H9 (cell line): ENCODE data around the gene AP1AR. TPM values are rescaled to one million over a fixed set of nuclear protein-coding genes. Genes with fewer than 3 reads are reported as not detected.

Experiments used
- DNase-seq: peaks from one replicate; pipeline ENCODE4 v3.0.0-alpha.2; 2017
- H2AFZ ChIP-seq: one replicate; pipeline ENCODE4 v1.6.1; 2013; ENCODE audit warnings: mild to moderate bottlenecking, low read length, control low read depth, moderate library complexity
- H2AK5ac ChIP-seq: 2 replicates; pipeline ENCODE4 v1.6.1; 2013; ENCODE audit warnings: low read length, control low read depth, mixed read lengths; ENCODE audit not compliant: insufficient read length
- H2BK120ac ChIP-seq: one replicate; pipeline ENCODE4 v1.6.1; 2013; ENCODE audit warnings: low read depth, mild to moderate bottlenecking, low read length, control low read depth, inconsistent platforms; ENCODE audit not compliant: poor library complexity, severe bottlenecking
- H2BK12ac ChIP-seq: 2 replicates; pipeline ENCODE4 v1.6.1; 2013; ENCODE audit warnings: low read length, control low read depth, mixed read lengths, low read depth; ENCODE audit not compliant: insufficient read length
- H2BK15ac ChIP-seq: 2 replicates; pipeline ENCODE4 v1.6.1; 2013; ENCODE audit warnings: low read depth, low read length, control low read depth
- H2BK20ac ChIP-seq: one replicate; pipeline ENCODE4 v1.6.1; 2013; ENCODE audit warnings: low read depth, mild to moderate bottlenecking, low read length, control low read depth, inconsistent platforms; ENCODE audit not compliant: poor library complexity, severe bottlenecking
- H2BK5ac ChIP-seq: 2 replicates; pipeline ENCODE4 v1.6.1; 2013; ENCODE audit warnings: low read length, control low read depth, mixed read lengths; ENCODE audit not compliant: insufficient read length
- H3K14ac ChIP-seq: 2 replicates; pipeline ENCODE4 v1.6.1; 2013; ENCODE audit warnings: low read length, control low read depth; ENCODE audit not compliant: insufficient read depth
- H3K18ac ChIP-seq: 2 replicates; pipeline ENCODE4 v1.6.1; 2013; ENCODE audit warnings: low read depth, mild to moderate bottlenecking, mixed read lengths, low read length, control low read depth; ENCODE audit not compliant: insufficient read length
- H3K23ac ChIP-seq: 2 replicates; pipeline ENCODE4 v1.6.1; 2013; ENCODE audit warnings: low read length, control low read depth, mixed read lengths, low read depth; ENCODE audit not compliant: insufficient read length
- H3K23me2 ChIP-seq: 2 replicates; pipeline ENCODE4 v1.6.1; 2013; ENCODE audit warnings: low read depth, mild to moderate bottlenecking, mixed read lengths, low read length, control low read depth; ENCODE audit not compliant: insufficient read length, poor library complexity, severe bottlenecking
- H3K27ac ChIP-seq: 2 replicates; pipeline ENCODE4 v1.5.1; 2013; ENCODE audit warnings: low read length, control low read depth, mixed read lengths, low read depth; ENCODE audit not compliant: insufficient read length
- H3K27me3 ChIP-seq: 2 replicates; pipeline ENCODE4 v1.6.1; 2013; ENCODE audit warnings: low read length, control low read depth, inconsistent platforms; ENCODE audit not compliant: insufficient read depth
- H3K4ac ChIP-seq: 2 replicates; pipeline ENCODE4 v1.6.1; 2013; ENCODE audit warnings: low read depth, mild to moderate bottlenecking, control low read depth, inconsistent platforms, low read length, moderate library complexity
- H3K4me1 ChIP-seq: 2 replicates; pipeline ENCODE4 v1.6.1; 2013; ENCODE audit warnings: low read length, control low read depth, inconsistent platforms; ENCODE audit not compliant: insufficient read depth
- H3K4me2 ChIP-seq: 2 replicates; pipeline ENCODE4 v1.6.1; 2013; ENCODE audit warnings: low read length, control low read depth, mixed read lengths; ENCODE audit not compliant: insufficient read length, insufficient read depth
- H3K56ac ChIP-seq: 2 replicates; pipeline ENCODE4 v1.6.1; 2013; ENCODE audit warnings: low read depth, mild to moderate bottlenecking, mixed read lengths, low read length, control low read depth; ENCODE audit not compliant: insufficient read length
- H3K79me1 ChIP-seq: 2 replicates; pipeline ENCODE4 v1.6.1; 2013; ENCODE audit warnings: low read depth, mild to moderate bottlenecking, moderate library complexity, low read length, control low read depth, inconsistent platforms; ENCODE audit not compliant: insufficient read depth, poor library complexity, severe bottlenecking
- H3K79me2 ChIP-seq: 2 replicates; pipeline ENCODE4 v1.6.1; 2013; ENCODE audit warnings: low read length, control low read depth, inconsistent platforms; ENCODE audit not compliant: insufficient read depth
- H3K9ac ChIP-seq: 2 replicates; pipeline ENCODE4 v1.6.1; 2013; ENCODE audit warnings: low read length, control low read depth, mixed read lengths; ENCODE audit not compliant: insufficient read length; ENCODE audit errors: extremely low read depth
- H3K9me3 ChIP-seq: one replicate; pipeline ENCODE4 v1.6.1; 2013; ENCODE audit warnings: low read depth, low read length, inconsistent platforms; ENCODE audit not compliant: control insufficient read depth
- H3T11ph ChIP-seq: one replicate; pipeline ENCODE4 v1.6.1; 2013; ENCODE audit warnings: mild to moderate bottlenecking, low read length, control low read depth, inconsistent platforms
- H4K20me1 ChIP-seq: one replicate; pipeline ENCODE4 v1.6.1; 2013; ENCODE audit not compliant: control insufficient read depth, insufficient read length, insufficient read depth
- H4K5ac ChIP-seq: 2 replicates; pipeline ENCODE4 v1.6.1; 2013; ENCODE audit warnings: low read depth, mild to moderate bottlenecking, mixed read lengths, low read length, control low read depth; ENCODE audit not compliant: insufficient read length
- H4K8ac ChIP-seq: replicated peaks from 2 replicates; pipeline ENCODE4 v1.6.1; 2013; ENCODE audit warnings: low read length, control low read depth, mixed read lengths, low read depth; ENCODE audit not compliant: insufficient read length
- H4K91ac ChIP-seq: 2 replicates; pipeline ENCODE4 v1.6.1; 2013; ENCODE audit warnings: low read depth, mild to moderate bottlenecking, moderate library complexity, mixed read lengths, low read length, control low read depth; ENCODE audit not compliant: insufficient read length
- H3K27ac Mint-ChIP-seq, 3 experiments: 2 replicates in 2 of 3; 3 replicates in 1 of 3; pipeline ENCODE4 v1.8.0; 2020 to 2021; ENCODE audit warnings: mixed read lengths in 3 of 3, mild to moderate bottlenecking in 1 of 3, moderate library complexity in 1 of 3
- H3K27me3 Mint-ChIP-seq: 2 replicates; pipeline ENCODE4 v1.8.0; 2021; ENCODE audit warnings: low read depth, mild to moderate bottlenecking, moderate library complexity, mixed read lengths
- H3K36me3 Mint-ChIP-seq, 3 experiments: 2 replicates in 2 of 3; 3 replicates in 1 of 3; pipeline ENCODE4 v1.8.0; 2020 to 2021; ENCODE audit warnings: low read depth in 3 of 3, mixed read lengths in 3 of 3; ENCODE audit not compliant: insufficient read depth in 1 of 3
- H3K4me1 Mint-ChIP-seq, 2 experiments: 2 replicates each; pipeline ENCODE4 v1.8.0; 2020; ENCODE audit warnings: mixed read lengths in 2 of 2
- H3K4me3 Mint-ChIP-seq, 2 experiments: 2 replicates in 1 of 2; 3 replicates in 1 of 2; pipeline ENCODE4 v1.8.0; 2020 to 2021; ENCODE audit warnings: mild to moderate bottlenecking in 2 of 2, mixed read lengths in 2 of 2, moderate library complexity in 1 of 2
- H3K9me3 Mint-ChIP-seq, 2 experiments: 2 replicates in 1 of 2; 3 replicates in 1 of 2; pipeline ENCODE4 v1.8.0; 2020; ENCODE audit warnings: mild to moderate bottlenecking in 2 of 2, mixed read lengths in 2 of 2, moderate library complexity in 1 of 2
- CTCF ChIP-seq: fragments of 200-600 bp; sonication (generic); conservative IDR thresholded peaks from 3 replicates; pipeline ENCODE4 v1.8.0; 2021; ENCODE audit warnings: antibody characterized with exemption, mild to moderate bottlenecking
- WGBS: extraction: QIAGEN DNeasy Blood & Tissue Kit; methylation state at CpG from one replicate; pipeline ENCODE4 v1.1.7; 2013; ENCODE audit warnings: missing lambda C conversion rate, low lambda C conversion rate, mixed read lengths; ENCODE audit not compliant: insufficient read length; ENCODE audit errors: extremely low coverage; 5-methylcytosine and 5-hydroxymethylcytosine counted together
- total RNA-seq: library from RNA; stranded (reverse); gene quantifications from 2 replicates; pipeline ENCODE4 v1.2.1, GENCODE V29; 2021

Gene AP1AR
- total RNA-seq, 1 experiment from 2014 or later, result 24.2 TPM

DNA sequence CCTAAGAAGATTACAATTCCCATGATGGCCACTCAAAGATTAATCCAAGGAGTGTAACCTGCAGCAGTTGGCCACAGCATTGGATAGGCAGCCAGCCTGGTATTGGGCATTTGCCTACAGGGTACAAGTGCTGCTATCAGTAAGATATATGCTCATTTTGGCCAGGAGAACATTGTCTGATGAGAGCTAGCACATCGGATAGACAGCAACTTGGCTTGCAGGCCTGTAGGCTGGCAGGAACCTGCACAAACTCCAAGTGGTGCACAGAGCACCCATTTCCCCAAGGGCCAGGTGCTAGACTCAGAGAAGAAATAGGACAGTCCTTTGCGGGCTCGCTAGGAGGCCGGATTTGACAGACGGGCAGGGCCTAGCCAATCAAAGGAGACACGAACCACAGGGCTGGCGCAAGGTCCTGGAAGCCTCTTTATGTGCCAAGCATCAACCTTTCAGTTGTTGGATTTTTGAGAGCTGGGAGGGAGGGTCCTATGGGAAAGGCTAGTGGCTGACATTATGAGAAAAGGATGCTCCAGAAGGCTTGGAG is 11.7 kb upstream of the AP1AR start:
- H3K23ac ChIP-seq, result no peak overlapping the region
- no peaks in the 10 kb centered on the region for H3K4me1 ChIP-seq
- WGBS, result no CpG with 5 or more reads among the region's 7 CpGs

More for the DNA sequence above, 11.7 kb upstream of the AP1AR start:
- no peaks in the 10 kb centered on the region for H3K23me2 ChIP-seq
- H3K56ac ChIP-seq, result no peak overlapping the region
- peaks cover 9 to 12% of the 10 kb centered on the region in 2 experiments; a peak in 3 of 5 replicates for H3K9me3 Mint-ChIP-seq
- H2AFZ ChIP-seq, result no peak overlapping the region
- H2AK5ac ChIP-seq, result no peak overlapping the region
- H4K91ac ChIP-seq, result no peak overlapping the region
- H2BK12ac ChIP-seq, result no peak overlapping the region
- H3K27ac ChIP-seq, result no peak overlapping the region
- no peak overlapping the region for H3K14ac ChIP-seq
- H3K18ac ChIP-seq, result no peak overlapping the region
- DNase-seq, result no peak
- no peaks in the 10 kb centered on the region; the same call in 1 of the 2 replicates for H3K27me3 Mint-ChIP-seq
- peaks cover 0 to 6% (median 5%) of the 10 kb centered on the region in 3 experiments; a peak in 4 of 7 replicates for H3K36me3 Mint-ChIP-seq
- no peak overlapping the region for H2BK20ac ChIP-seq
- H3K79me1 ChIP-seq, result no peaks in the 10 kb centered on the region
- H3K4me2 ChIP-seq, result no peak overlapping the region
- no peaks in the 10 kb centered on the region for H3K27me3 ChIP-seq
- no peak overlapping the region for H3K4ac ChIP-seq
- no peak overlapping the region for H2BK5ac ChIP-seq
- H4K20me1 ChIP-seq, result no peaks in the 10 kb centered on the region
- no peak overlapping the region for H2BK15ac ChIP-seq
- H4K5ac ChIP-seq, result no peak overlapping the region
- no peak overlapping the region for H4K8ac ChIP-seq
- no peak overlapping the region for H3K4me3 Mint-ChIP-seq
- H3K9me3 ChIP-seq, result no peaks in the 10 kb centered on the region
- no peaks in the 10 kb centered on the region for H3K4me1 Mint-ChIP-seq
- H3K9ac ChIP-seq, result no peak overlapping the region
- H3T11ph ChIP-seq, result no peak overlapping the region
- no peak overlapping the region for H2BK120ac ChIP-seq
- TF ChIP-seq CTCF, result no peak
- H3K27ac Mint-ChIP-seq, result no peak overlapping the region
- no peaks in the 10 kb centered on the region for H3K79me2 ChIP-seq
